Measurements from ENCODE around the gene POT1.

POT1 gene

GRCh38 chr7:124909808-124910207, 19.8 kb downstream of the POT1 start:
- peaks cover 10% of the 10 kb centered on the region for H3K9me3 Mint-ChIP-seq
- peaks cover 31% of the 10 kb centered on the region for H3K36me3 Mint-ChIP-seq (ENCODE audit: low read depth)
- DNase-seq: no peak
- H3K27ac Mint-ChIP-seq: no peak overlapping the region
- no peaks in the 10 kb centered on the region for H3K4me1 Mint-ChIP-seq
- no peaks in the 10 kb centered on the region for H3K27me3 Mint-ChIP-seq (ENCODE audit: low read depth, poor library complexity)
- TF ChIP-seq, protein P1, sequence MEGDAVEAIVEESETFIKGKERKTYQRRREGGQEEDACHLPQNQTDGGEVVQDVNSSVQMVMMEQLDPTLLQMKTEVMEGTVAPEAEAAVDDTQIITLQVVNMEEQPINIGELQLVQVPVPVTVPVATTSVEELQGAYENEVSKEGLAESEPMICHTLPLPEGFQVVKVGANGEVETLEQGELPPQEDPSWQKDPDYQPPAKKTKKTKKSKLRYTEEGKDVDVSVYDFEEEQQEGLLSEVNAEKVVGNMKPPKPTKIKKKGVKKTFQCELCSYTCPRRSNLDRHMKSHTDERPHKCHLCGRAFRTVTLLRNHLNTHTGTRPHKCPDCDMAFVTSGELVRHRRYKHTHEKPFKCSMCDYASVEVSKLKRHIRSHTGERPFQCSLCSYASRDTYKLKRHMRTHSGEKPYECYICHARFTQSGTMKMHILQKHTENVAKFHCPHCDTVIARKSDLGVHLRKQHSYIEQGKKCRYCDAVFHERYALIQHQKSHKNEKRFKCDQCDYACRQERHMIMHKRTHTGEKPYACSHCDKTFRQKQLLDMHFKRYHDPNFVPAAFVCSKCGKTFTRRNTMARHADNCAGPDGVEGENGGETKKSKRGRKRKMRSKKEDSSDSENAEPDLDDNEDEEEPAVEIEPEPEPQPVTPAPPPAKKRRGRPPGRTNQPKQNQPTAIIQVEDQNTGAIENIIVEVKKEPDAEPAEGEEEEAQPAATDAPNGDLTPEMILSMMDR (IDR thresholded peaks at IDR 0.05): no peak
- H3K4me3 Mint-ChIP-seq: no peak overlapping the region

DNA sequence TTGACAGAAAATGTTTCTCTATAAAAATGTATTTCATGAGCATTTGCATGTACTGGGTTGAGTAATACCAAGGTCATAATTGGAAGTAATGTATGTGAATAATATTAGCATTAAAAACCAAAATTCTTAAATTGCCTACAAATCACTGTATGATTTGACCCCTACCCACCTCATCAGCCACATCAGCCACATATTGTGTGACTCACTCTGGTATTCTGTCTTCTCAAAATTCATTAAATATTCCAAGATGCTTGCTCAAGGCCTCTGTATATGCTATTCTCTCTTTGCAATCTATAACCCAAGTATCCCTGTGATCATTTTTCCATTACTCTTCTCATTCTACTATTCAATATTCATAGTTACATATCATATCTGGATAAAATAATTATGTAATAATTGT, 21.4 kb downstream of the POT1 start:
- H3K9me3 Mint-ChIP-seq: peaks cover 26% of the 10 kb centered on the region
- peaks cover 39% of the 10 kb centered on the region for H3K36me3 Mint-ChIP-seq (ENCODE audit: low read depth)
- H3K4me1 Mint-ChIP-seq: no peaks in the 10 kb centered on the region
- TF ChIP-seq, protein P1 (IDR thresholded peaks at IDR 0.05): no peak
- DNase-seq: no peak
- H3K27me3 Mint-ChIP-seq (ENCODE audit: low read depth, poor library complexity): no peaks in the 10 kb centered on the region
- H3K4me3 Mint-ChIP-seq: no peak overlapping the region
- H3K27ac Mint-ChIP-seq: no peak overlapping the region

DNA sequence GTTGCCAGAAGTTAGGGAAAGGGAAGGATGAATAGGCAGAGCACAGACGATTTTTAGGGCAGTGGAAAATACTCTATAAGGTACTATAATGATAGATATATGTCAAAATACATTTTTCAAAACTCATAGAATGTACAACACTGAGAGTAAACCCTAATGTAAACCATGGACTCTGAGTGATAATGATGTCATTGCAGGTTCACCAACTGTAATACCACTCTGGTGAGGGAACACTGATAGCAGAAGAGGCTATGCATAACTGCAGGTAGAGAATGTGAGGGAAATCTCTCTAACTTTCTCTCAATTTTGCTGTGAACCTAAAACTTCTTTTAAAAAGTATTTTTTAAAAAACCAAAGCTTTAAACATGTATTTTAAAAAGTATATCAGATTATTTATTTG, 22.1 kb downstream of the POT1 start:
- H3K27ac Mint-ChIP-seq: no peak overlapping the region
- no peak for DNase-seq
- no peak overlapping the region for H3K4me3 Mint-ChIP-seq
- no peaks in the 10 kb centered on the region for H3K4me1 Mint-ChIP-seq
- H3K9me3 Mint-ChIP-seq: peaks cover 33% of the 10 kb centered on the region
- H3K36me3 Mint-ChIP-seq (ENCODE audit: low read depth): peaks cover 41% of the 10 kb centered on the region
- H3K27me3 Mint-ChIP-seq (ENCODE audit: low read depth, poor library complexity): no peaks in the 10 kb centered on the region
- TF ChIP-seq, protein P1 (IDR thresholded peaks at IDR 0.05): no peak

DNA sequence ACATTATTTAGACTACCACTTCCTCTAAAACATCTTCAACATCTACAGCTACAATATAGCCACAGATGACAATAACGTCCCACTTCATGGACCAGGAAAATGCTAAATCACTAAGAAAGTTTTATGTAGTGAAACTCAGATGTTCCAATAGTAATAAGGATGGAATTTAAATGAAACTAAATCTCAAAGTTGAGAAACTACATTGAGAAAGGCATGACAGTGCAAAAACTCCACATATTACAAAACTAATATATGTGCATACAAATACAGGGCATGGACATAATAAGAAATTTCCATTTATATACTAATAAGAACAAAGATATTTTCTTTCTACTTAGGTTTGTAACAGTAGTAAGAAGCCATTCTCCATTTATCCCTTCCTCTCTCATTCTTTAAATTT, 31.1 kb downstream of the POT1 start:
- no peak overlapping the region for H3K27ac Mint-ChIP-seq
- H3K9me3 Mint-ChIP-seq: peaks cover 34% of the 10 kb centered on the region
- H3K36me3 Mint-ChIP-seq (ENCODE audit: low read depth): peaks cover 41% of the 10 kb centered on the region
- no peak for DNase-seq
- TF ChIP-seq, protein P1 (IDR thresholded peaks at IDR 0.05): no peak
- H3K4me1 Mint-ChIP-seq: no peaks in the 10 kb centered on the region
- H3K4me3 Mint-ChIP-seq: no peak overlapping the region
- H3K27me3 Mint-ChIP-seq (ENCODE audit: low read depth, poor library complexity): no peaks in the 10 kb centered on the region

DNA sequence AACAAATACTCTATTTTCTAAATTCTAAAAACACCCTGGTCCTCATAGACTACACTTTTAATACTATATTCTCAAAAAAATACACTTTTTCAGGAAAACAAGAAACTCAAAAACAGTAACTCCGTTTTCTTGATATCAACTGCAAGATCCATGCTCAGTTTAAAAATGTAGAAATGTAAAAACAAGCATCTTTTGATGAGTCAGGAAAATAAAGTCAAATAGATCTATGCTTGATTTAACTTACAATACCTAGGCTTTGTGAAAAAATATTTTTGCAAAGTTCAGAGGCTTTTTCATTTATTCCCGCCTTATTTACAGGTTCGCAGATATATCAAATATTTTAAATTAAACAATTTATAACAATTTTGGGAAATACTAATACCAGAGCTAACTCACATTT, 33.6 kb downstream of the POT1 start:
- DNase-seq: no peak
- Mint-ChIP-seq H3K9me3 (peaks cover 8% of the 10 kb centered on the region), H3K36me3 (ENCODE audit: low read depth) (peaks cover 27% of the 10 kb centered on the region), H3K27ac (no peak overlapping the region), H3K4me1 (no peaks in the 10 kb centered on the region), H3K4me3 (no peak overlapping the region), H3K27me3 (ENCODE audit: low read depth, poor library complexity) (no peaks in the 10 kb centered on the region)
- TF ChIP-seq, protein P1 (IDR thresholded peaks at IDR 0.05): no peak

DNA sequence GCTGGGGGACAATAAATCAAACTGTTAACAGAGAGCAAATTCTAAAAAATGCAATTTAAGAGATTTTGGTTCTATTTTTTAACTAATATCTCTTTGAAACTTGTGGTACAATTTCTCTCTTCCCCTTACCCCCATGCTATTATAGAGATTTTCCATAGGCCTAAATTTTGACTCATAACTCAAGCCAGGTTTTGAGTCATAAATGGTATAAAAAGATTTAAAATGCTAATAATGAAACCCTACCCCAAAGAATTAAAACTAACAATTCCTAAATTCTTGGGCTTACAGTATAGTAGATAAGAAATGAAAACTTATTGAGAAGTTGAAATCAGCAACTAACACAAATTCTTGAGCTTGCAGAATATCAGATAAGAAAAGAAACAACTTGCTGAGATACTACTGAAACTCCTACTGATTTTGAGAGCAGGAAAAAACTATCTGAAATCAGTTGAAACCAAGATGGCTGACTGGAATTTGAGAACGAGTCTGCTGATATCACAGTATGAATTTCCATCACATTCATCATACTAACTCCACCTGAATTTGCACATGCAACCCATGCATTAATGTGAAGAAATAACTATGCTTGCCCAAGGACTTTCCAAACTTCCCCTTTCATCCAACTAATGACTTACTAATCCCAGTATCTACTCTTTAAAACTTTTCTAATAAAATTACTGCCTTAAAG, 36.3 kb downstream of the POT1 start:
- DNase-seq: no peak
- H3K36me3 Mint-ChIP-seq (ENCODE audit: low read depth): peaks cover 34% of the 10 kb centered on the region
- TF ChIP-seq, protein P1 (IDR thresholded peaks at IDR 0.05): no peak
- no peak overlapping the region for H3K4me3 Mint-ChIP-seq
- H3K27ac Mint-ChIP-seq: no peak overlapping the region
- H3K9me3 Mint-ChIP-seq: no peaks in the 10 kb centered on the region
- no peaks in the 10 kb centered on the region for H3K4me1 Mint-ChIP-seq
- H3K27me3 Mint-ChIP-seq (ENCODE audit: low read depth, poor library complexity): no peaks in the 10 kb centered on the region

Data from nephron progenitor cell (in vitro differentiated cells).